IPS-11a (cell line): Measurements from ENCODE around the gene ERO1A.
A peak's percentile ranks its signal among the peaks of the same experiment; 100 is the strongest.
"Not testable (repeated sequence)": the region's sequence is repeated elsewhere in the genome, so short reads cannot be mapped to it uniquely, and the experiment has no call there.

Experiments
- H3K4me3 ChIP-seq: one replicate; pipeline ENCODE4 v1.5.1; 2013; ENCODE audit warnings: low read depth, low read length, control low read depth

ERO1A gene

GRCh38 chr14:52695481-52696091, at the start of gene ERO1A:
Gene ERO1A, minus strand, starts transcription at chr14:52695558. Its CDS starts 77 bp downstream, at chr14:52695481.
- peak within 1 kb of the TSS; percentile 74 for H3K4me3 ChIP-seq

- no peak overlapping the region for H3K4me3 ChIP-seq
These were observed 46.5 kb upstream of the ERO1A start for GRCh38 chr14:52741865-52742264.

- no peak overlapping the region for H3K4me3 ChIP-seq
These were observed 45.4 kb upstream of the ERO1A start for GRCh38 chr14:52740751-52741150.

DNA sequence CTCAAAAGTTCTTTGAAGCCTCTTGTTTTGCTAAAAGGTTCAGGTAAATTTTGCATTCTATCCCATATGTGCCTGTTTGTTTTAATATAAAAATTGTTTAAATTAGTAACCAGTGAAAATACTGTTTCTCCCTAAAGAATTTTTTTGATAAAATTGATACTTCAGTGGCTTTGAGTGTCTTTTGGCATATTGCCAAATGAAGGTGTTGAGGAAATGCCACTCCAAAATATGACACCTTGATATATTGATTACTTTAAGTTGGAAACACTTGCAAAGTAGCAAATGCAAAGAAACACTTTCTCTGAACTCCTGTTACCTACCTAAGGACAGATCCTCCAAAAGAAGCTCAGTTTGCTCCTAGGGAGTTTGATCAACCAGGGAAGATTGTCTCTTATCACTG, 43.1 kb upstream of the ERO1A start:
- H3K4me3 ChIP-seq, result no peak overlapping the region

DNA sequence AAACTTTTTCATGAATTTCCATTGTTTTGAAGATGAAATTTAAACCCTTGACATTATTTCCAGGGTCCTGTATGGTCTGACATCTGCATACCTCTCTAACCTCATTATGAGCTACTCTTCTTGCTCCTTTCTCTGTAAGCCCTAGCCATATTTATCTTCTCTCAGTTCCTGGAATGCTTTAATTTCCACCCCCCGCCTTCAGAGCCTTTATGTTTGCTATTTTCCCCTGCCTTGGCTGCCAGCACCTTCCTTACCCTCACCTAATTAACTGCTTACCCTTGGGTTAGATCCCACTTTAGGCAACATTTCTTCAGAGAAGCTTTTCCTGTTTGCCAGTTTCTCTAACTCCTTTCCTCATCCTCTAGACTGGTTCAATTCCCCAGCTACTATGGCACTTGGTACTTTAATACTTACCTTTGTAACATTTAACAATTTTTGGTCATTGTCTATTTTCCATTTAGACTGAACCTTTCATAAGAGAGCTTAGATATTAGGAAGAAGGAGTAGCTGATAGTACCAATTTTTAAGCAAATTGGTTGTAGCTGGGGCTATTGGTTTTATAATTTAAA, 40.6 kb upstream of the ERO1A start:
- no peak overlapping the region for H3K4me3 ChIP-seq

- H3K4me3 ChIP-seq, result no peak overlapping the region
These were observed 38.5 kb upstream of the ERO1A start for GRCh38 chr14:52733824-52734223.

- H3K4me3 ChIP-seq, result peak overlapping the region; percentile 93
These were observed 35.4 kb upstream of the ERO1A start for GRCh38 chr14:52730709-52731111.

DNA sequence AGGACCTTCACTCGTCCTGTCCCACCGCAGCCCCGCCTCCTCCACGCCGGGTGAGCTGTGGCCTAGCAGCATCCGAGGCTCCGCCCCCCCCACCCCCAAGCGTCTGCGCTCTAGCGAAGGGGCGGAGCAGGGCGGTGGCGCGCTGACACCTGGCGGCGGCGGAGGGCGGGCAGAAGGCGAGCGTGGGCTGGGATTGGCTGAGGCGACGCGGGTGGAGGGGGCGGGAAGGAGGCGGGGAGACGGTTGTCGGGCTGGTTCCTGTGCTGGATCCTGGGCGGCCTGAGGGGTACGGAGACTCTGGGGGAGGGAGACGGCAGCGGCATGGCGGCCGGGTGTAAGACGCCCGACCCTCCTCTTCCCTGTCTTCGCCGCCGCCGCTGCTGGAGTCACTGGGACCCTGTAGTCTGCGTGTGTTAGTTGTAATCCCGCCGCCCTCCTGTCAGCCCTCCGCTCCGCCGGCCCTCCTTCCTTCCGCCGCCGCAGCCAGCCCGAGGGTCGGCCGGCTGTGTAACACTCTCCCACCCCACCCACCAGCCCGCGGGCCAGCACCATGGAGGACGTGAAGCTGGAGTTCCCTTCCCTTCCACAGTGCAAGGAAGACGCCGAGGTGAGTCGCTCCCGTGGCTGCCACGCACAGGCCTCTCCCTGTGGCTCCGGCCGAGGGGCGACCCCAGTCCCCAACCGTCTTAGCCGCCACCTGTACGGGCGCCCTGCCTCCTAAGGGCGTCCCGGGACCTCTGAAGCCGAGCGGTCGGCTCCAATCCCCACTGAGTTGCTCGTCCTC, 34.8 kb upstream of the ERO1A start, which contains the start of gene STYX:
TSS of gene STYX (plus strand) at position 242 of the 784 bp plus-strand sequence. CDS start at position 551, 309 bp downstream.
- H3K4me3 ChIP-seq, result peak within 1 kb of the TSS; percentile 93

DNA sequence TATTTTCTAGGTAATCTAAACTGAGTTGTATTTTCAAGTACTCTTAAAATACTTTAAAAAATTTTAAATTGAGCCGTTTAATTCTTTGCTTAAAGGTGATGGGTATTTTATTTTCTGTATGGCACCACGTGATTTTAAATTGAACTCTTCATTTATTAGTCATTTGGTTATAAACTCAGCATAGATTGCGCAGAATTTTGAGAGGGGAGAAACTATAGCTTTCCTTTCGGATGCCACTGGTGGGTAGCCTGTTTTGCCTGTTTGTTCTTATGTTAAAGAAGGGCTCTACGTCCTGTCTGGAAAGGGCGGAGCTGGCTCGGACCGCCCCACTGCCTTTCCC, 34.2 kb upstream of the ERO1A start:
- peak overlapping the region; percentile 13 for H3K4me3 ChIP-seq

GRCh38 chr14:52729035-52729434, 33.7 kb upstream of the ERO1A start:
- not testable (repeated sequence) for H3K4me3 ChIP-seq

DNA sequence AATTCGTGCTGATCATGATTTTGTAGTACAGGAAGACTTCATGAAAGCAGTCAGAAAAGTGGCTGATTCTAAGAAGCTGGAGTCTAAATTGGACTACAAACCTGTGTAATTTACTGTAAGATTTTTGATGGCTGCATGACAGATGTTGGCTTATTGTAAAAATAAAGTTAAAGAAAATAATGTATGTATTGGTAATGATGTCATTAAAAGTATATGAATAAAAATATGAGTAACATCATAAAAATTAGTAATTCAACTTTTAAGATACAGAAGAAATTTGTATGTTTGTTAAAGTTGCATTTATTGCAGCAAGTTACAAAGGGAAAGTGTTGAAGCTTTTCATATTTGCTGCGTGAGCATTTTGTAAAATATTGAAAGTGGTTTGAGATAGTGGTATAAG, 32.2 kb upstream of the ERO1A start:
- not testable (repeated sequence) for H3K4me3 ChIP-seq

GRCh38 chr14:52724360-52724644, 28.9 kb upstream of the ERO1A start:
- H3K4me3 ChIP-seq, result no peak overlapping the region

DNA sequence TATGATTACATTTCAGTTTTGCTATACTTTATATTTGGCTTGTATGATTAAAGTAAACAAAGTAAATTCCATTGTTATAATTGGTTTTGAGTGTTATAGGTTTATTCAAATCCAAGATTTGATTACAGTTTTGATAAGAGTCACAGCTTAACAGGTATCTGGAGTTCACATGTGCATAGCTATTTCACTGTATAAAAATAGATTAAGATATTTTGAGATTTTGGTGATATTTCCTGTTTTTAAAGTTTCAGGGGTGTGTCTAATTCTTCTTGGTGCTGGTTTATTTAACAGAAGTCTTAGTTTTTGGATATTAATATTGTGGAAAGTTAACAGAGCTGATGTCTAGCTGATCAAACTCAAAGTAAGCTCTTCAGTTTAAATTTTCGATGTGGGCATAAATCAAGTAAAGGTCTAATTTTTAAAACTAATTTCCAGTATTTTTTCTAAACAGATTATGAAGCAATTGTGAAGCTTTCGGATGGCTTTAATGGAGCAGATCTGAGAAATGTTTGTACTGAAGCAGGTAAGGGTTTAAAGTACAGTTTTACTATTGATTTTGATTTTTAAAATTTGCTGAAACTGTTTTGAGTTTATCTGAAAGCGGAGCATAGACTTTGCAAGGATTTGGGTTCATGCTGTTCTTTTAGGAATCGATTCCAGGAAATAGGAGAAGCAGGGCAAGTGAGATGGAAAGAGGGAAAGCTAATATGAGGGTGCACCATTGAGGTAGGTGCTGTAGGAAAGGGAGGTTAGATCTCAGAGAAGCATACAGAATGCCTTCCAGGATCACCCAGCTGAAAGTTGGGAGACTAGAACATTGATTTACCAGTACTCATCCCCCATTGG, 28.4 kb upstream of the ERO1A start:
- no peak overlapping the region for H3K4me3 ChIP-seq

DNA sequence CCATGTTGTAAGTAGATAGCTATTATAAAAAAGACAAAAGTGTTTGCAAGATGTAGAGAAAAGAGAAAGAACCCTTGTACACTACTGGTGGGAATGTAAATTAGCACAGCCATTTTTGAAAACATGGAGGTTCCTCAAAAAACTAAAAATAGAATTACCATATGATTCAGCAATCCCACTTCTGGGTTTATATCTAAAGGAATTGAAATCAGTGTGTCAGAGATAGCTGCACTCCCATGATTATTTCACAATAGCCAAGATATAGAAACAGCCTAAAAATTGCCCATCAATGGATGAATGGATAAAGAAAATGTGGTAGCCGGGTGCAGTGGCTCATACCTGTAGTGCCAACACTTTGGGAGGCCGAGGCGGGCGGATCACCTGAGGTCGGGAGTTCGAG, 20.8 kb upstream of the ERO1A start:
- no peak overlapping the region for H3K4me3 ChIP-seq

DNA sequence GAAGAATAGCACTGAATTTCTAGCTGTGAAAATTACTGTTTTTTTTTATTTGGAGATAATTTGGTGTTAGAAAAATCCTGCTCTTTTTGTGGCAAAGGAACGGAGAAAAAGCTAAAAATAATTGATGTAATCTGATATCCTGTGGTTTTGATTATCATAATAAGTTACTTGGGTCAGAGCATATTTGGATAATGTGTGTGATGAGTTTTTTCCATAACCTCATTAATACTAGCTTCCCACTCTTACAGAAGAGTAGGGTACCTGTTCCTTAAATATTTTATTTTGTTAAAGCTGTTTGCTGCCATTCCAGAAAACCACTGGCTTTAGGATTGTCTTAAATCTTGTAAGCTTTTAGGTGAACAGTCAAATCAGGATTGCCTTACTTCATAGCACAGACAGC, 16.3 kb upstream of the ERO1A start:
- no peak overlapping the region for H3K4me3 ChIP-seq

- peak within 1 kb of the TSS; percentile 86 for H3K4me3 ChIP-seq
These were observed 11.7 kb upstream of the ERO1A start, which contains the start of gene PSMC6 for GRCh38 chr14:52706724-52707706. Gene PSMC6, plus strand, starts transcription at chr14:52707200. Its CDS starts 20 bp downstream, at chr14:52707220.

- H3K4me3 ChIP-seq, result peak overlapping the region; percentile 86
These were observed 10.9 kb upstream of the ERO1A start for GRCh38 chr14:52706286-52706685.

GRCh38 chr14:52703664-52704063, 8.3 kb upstream of the ERO1A start:
- no peak overlapping the region for H3K4me3 ChIP-seq

GRCh38 chr14:52703225-52703624, 7.9 kb upstream of the ERO1A start:
- no peak overlapping the region for H3K4me3 ChIP-seq

- H3K4me3 ChIP-seq, result no peak overlapping the region
These were observed 5.9 kb upstream of the ERO1A start for GRCh38 chr14:52701223-52701622.
